RWPE1 (cell line): ENCODE results near the gene KIF4B.

ENCODE experiments used
- CTCF ChIA-PET: fragments of 350-600 bp; sonication (Branson Sonifier 250); formaldehyde crosslinking; extraction: SDS; loops from one replicate; lab custom pipeline; 2021; lab: Yijun Ruan, JAX
- POLR2A ChIA-PET: fragments of 400-600 bp; formaldehyde crosslinking; extraction: SDS; loops from one replicate; lab custom pipeline; 2020; ENCODE audit warnings: antibody characterized with exemption; ENCODE audit not compliant: low non-redundant PET; lab: Yijun Ruan, JAX
- DNase-seq: peaks from one replicate; pipeline ENCODE4 v3.0.0; 2012; ENCODE audit warnings: low spot score
- H3K27ac ChIP-seq: fragments of 450-650 bp; 2 replicates; pipeline ENCODE4 v1.5.1; 2017
- CTCF ChIP-seq: fragments of 450-650 bp; conservative IDR thresholded peaks from 2 replicates; pipeline ENCODE4 v1.5.1; 2017; ENCODE audit warnings: low read depth, mild to moderate bottlenecking

Gene KIF4B

GRCh38 chr5:155040984-155041653 lies 27.6 kb downstream of the KIF4B start:
- DNase-seq, result no peak
- ChIA-PET POLR2A (no interaction called here), CTCF (no interaction called here)
- H3K27ac ChIP-seq, result no peak overlapping the region
- no peak for TF ChIP-seq CTCF

- no peak overlapping the region for H3K27ac ChIP-seq
- ChIA-PET CTCF (no interaction called here), POLR2A (no interaction called here)
- no peak for TF ChIP-seq CTCF
- no peak for DNase-seq
Observed at GRCh38 chr5:155044591-155044990, 31.0 kb downstream of the KIF4B start.

GRCh38 chr5:155046591-155046990 lies 33.0 kb downstream of the KIF4B start:
- TF ChIP-seq CTCF, result no peak
- CTCF ChIA-PET, result no interaction called here
- no peak for DNase-seq
- POLR2A ChIA-PET, result no interaction called here
- H3K27ac ChIP-seq, result no peak overlapping the region

- no peak for DNase-seq
- H3K27ac ChIP-seq, result no peak overlapping the region
- POLR2A ChIA-PET, result no interaction called here
- CTCF ChIA-PET, result no interaction called here
- TF ChIP-seq CTCF, result no peak
Observed at GRCh38 chr5:155047818-155048217, 34.3 kb downstream of the KIF4B start.

GRCh38 chr5:155049569-155050383 lies 36.2 kb downstream of the KIF4B start:
- DNase-seq, result no peak
- CTCF ChIA-PET, result interaction anchor here (1.2 kb wide), 1 partner anchor 11 kb away, joined by 3 read pairs; no protein-coding TSS in a partner anchor
- no peak for TF ChIP-seq CTCF
- H3K27ac ChIP-seq, result no peak overlapping the region
- POLR2A ChIA-PET, result no interaction called here

- no peak for TF ChIP-seq CTCF
- ChIA-PET POLR2A (no interaction called here), CTCF (interaction anchor here (0.7 kb wide), 1 partner anchor 56 kb away, joined by 11 read pairs; no protein-coding TSS in a partner anchor)
- DNase-seq, result no peak
- H3K27ac ChIP-seq, result no peak overlapping the region
Observed at GRCh38 chr5:155050384-155051019, 36.9 kb downstream of the KIF4B start.
